HG02981 (cell line): ENCODE measurements around the gene ROS1.

Experiments used
- ATAC-seq: cut with Tn5 transposase; IDR thresholded peaks from one replicate; pipeline ENCODE4 v1.9.1; 2021; ENCODE audit warnings: mild to moderate bottlenecking, moderate library complexity; ENCODE audit not compliant: unreplicated experiment

ROS1 gene

GRCh38 chr6:117311726-117312125, 114.0 kb downstream of the ROS1 start:
- ATAC-seq: no peak

- ATAC-seq: no peak
These were observed 114.4 kb downstream of the ROS1 start for GRCh38 chr6:117311310-117311709.

GRCh38 chr6:117309611-117310010, 116.1 kb downstream of the ROS1 start:
- no peak for ATAC-seq

DNA sequence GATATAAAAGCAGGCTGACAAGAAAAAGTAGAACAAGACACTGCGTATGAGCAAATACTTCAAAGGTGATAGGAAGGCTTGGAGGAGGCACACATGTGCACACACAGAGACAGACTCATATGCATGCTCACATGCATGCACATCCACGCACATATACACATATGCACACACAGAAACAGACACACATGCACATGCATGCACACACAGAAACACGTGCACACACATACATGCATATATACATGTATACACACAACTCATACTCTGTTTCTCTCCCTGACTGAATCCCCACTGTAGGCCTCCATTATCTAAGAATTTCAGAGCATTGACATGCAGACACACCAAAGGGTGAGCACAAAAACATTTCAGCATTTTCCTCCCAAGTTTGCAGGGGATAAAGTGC, 116.7 kb downstream of the ROS1 start:
- ATAC-seq: no peak

GRCh38 chr6:117307655-117308054, 118.1 kb downstream of the ROS1 start:
- no peak for ATAC-seq

- ATAC-seq: no peak
These were observed 119.4 kb downstream of the ROS1 start for GRCh38 chr6:117306227-117306790.

GRCh38 chr6:117304446-117304845, 121.3 kb downstream of the ROS1 start:
- ATAC-seq: no peak

- no peak for ATAC-seq
These were observed 122.4 kb downstream of the ROS1 start for GRCh38 chr6:117303323-117303722.

DNA sequence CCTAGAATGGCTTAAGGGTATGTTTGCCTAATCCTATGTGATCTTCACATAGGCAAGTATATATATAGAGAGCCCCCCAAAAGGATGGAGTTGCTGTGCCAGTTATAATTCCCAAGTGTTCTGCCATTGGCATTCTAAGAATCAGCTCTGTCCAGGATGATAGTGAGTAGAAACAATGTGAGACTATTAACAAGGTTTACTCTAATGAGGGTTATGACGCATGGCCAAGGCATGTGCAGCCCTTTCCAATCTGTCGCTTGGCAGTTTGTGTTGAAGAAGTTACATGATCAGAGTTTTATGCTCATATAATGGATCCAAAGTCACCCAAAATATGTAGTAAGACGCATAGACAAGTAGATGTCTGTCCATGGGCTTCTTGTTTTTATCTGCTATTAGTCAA, 126.8 kb downstream of the ROS1 start:
- no peak for ATAC-seq

DNA sequence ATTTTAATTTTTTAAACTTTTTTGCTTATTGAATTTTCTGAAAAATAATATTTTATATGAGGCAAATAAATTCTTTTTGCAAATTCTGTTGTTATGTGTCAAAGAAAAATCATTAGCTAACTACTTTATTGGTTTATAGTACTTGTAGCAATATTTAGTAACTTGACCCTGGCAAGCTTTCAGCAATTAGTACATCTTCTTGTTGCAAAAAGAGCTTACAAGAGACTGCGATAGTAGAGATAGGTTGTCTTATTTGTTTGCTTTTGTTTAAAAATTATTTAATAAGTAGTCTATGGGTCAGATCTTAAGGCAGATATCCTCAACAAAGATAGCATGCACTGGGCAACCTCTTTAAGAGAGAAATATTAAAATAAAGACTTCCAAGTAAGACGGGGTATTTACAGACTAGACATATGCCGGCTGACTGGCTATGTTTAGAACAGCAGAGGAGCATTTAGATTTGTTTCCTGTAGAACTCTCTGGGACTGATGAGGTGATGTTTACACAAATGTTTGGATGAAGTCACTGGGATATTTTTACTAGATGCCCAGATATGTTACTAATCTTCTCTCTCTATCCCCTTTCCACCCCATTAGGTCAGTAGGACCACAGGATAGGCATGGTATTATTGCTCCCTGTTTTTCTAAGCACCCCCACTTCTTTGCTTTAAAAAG, 135.4 kb downstream of the ROS1 start:
- ATAC-seq: no peak

DNA sequence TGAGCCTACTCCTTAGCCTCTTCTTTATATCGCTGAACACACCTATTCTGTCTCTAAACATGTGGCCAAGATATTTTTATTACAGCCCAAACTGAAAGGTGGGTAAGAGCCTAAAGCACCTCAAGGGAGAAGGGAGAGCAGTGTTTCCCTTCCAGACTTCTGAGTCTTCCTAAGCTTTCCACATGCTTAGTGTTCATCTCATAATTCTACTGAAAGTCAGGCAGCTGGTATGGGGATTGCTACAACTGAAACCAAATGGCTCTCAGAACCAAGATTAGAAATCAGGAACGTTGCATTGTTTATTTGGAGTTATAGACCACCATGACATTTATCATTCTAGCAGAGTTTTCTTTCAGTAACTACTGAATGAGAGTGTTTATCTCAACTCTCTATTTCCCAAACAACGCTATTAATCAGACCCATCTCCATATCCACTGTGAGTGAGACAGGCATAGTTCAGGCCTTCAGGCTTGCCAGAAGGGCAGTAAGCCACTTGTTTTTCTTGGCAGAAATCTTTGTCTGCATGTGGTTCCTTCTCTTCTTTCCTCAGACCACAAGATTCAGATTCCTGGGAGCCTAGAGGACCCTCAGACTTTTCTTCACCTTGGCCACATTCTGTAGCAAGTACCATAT, 137.5 kb downstream of the ROS1 start:
- no peak for ATAC-seq

DNA sequence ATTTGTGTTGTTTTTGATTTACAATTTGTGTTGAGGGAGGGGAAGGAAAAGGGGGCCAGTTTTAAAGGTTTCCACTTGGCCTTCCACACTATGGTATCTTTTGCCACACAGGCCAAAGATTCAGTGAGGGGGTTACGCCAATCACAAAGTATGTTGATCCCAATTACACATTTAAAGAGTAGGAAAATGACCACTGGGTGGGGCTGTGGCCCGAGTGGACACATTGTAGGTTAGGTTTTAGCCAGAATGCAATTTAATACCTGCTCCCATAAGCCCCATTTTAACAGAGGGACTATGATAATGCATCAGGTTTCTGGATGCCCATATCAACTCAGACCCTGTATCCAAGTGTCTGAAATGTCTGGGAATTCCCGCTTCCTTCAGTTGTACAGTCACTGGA, 144.8 kb downstream of the ROS1 start:
- ATAC-seq: no peak

DNA sequence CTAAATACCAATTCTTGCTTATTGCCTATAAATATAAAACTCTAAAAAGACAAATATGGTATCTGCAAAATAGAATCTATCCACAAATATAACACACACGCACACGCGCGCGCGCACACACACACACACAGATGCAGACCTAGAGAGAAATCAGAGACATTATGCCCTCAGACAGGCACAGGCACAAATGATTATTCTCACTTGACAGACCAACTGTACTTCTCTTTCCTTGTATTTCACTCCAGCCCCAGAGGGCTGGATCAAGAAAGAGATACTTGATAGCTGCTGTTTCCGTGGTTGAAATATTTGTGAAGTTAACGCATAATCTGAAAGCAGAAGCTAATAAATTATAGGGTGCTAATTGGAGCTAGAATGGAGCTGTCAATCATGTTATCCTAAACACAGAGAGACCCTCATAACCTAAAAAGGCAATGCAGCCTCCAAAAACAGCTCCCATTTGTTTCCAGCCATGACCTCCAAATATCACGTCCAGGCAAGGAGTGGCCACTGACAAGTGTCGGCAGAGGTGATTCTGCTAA, 148.9 kb downstream of the ROS1 start:
- no peak for ATAC-seq

- no peak for ATAC-seq
These were observed 150.0 kb downstream of the ROS1 start for GRCh38 chr6:117275711-117276110.

- no peak for ATAC-seq
These were observed 150.5 kb downstream of the ROS1 start for GRCh38 chr6:117275205-117275604.

GRCh38 chr6:117272891-117273290, 152.9 kb downstream of the ROS1 start:
- ATAC-seq: no peak

DNA sequence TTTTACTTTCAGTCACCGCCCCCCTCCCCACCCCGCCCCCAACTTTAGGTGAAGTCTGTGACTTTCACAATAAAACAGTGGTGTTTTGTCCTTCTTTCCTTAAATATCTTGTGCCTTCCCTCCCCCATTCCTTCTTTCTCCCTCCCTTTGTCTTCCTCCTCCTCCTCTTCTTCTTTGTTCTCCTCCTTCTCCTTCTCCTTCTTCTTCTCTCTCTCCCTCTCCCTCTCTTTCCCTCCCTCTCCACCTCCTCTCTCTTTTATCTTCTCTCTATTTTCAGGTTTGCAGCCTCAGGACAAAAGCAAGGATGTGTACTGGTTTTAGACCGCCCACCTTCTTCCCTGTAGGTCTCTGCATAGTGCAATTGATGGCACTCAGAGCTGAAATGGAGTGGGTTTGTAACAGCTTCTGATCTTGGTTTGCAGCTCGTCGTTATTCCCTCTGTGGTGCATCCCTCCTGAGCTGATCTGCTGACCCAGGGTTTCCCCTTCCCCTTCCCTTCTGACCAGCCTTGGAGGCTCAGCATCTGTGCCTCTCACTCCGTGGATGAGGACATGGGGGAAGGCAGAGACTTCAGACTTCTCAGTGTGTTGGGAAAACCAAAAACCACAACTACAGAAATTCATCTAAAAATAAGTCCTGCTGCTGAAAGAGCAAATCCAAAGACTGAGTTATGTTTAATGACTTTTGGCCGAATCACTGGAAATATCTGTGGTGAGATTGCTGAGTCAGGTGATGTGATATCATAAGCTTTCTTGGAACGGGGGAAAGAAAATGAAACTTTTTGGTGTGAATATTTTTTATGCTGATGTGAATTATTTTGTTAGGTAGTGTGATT, 153.5 kb downstream of the ROS1 start:
- no peak for ATAC-seq

- no peak for ATAC-seq
These were observed 154.8 kb downstream of the ROS1 start for GRCh38 chr6:117270843-117271507.

DNA sequence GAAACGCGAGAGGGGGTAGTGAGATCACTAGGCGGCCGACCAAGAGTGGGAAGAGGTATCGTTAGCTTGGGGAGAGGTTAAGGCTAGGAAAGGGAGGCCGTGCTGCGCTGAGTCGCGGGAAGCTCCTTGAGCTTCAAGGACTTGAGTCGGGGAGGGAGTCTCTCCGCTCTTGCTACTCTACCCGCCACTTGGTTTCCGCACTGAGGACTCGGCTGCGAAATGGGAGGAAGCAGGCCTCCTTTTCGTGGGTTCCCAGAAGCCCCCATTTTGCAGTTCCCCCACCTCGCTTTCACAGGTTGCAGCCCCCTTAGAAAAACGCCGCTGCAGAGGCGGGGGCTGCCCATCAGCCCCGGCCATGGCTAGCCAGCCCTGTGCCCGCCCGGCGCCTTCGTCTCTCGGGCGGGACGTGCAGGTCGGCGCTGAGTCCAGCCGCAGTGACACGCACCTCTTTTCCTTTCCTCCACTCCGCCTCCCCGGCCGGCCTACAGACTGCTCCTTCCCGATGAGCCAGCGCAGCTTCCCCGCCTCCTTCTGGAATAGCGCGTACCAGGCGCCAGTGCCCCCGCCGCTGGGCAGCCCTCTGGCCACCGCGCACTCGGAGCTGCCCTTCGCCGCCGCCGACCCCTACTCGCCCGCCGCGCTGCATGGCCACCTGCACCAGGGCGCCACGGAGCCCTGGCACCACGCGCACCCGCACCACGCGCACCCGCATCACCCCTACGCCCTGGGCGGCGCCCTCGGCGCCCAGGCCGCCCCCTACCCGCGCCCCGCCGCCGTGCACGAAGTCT, 155.5 kb downstream of the ROS1 start:
- ATAC-seq: no peak

DNA sequence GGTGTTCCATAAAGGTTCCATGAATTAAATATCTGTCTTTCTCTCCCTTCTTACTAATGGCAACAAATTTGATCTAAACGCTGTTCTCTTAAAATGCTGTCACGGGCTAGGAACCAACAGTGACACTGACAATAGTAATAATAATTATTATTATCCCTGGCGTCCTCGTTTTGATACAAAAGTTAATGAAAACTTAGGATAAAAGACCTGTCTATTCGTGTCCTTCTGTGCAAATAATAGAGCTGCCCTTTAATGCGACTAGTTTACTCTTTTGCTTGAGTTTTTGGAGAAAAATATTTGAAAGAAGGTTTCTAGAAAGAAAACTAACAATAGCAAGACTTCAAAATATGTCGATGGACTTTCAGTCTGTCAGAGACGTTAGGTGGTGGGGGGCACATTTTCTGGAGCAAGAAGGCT, 156.1 kb downstream of the ROS1 start:
- ATAC-seq: no peak
